Measurements from ENCODE around the gene ARMC2.

ARMC2 gene

DNA sequence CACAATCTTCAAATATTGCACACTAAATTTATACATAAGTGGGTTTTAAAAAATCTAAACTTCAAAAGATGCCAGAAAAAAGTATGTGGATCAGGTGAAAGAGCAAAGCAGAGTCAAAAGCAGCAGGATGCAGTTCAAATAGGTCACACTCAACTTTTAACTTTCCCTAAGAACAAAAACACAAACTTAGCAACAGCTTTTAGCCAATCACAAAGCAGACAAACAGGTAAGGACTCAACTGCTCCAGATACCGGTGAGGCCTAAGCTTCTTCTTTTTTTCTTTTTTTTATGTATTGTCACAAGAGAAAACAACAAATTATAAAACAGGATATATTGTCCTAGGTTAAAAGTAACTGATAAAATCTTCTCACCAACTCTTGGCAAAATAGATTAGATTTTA lies 171.7 kb downstream of the ARMC2 start:
- DNase-seq (ENCODE audit: low read depth in 2 of 2) = no peak

DNA sequence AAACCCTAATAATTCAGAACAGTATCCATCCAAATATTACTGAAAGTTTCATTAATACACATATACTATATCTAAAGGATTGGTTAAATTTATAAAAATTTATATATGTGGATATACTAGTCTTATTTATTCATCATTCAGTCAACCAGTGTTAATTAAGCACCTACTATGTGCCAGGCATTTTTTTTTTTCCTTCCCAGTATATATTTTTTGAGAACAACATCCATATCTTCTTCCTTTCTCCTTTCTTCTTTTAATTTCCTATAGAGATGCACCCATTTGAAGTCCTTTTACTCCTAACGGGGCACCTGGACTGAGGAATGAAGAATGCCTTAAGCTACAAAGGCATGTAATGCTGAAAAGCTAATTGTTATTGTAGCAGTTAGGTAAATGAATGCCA lies 173.6 kb downstream of the ARMC2 start:
- DNase-seq (ENCODE audit: low read depth in 2 of 2) = no peak

DNA sequence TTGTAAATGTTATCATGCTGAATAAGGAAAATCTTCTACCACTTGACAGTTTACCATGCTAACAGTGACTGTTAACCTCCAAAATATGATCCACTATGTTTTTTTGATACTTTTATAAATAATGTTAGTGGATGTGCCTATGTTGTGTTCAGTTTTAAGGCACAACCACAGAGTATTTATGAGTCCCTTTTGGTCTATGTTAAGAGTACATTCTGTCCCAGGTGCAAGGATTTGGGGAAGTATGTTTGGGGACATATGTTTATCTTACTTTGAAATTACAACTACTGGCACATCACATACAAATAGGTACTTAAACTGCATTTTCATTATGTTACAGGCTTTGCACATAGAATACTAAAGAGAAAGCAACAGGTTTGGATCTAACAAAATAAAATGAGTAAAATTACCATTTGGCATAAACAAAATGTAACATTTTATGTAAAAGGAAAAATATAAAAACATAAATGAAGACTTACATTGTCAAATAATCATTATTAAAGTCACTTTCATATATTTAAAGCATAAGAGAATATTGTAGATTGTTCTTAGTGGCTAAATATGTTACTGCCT lies 175.2 kb downstream of the ARMC2 start:
- DNase-seq (ENCODE audit: low read depth in 2 of 2) = no peak
